ENCODE data around the gene ORM2. TPM values are rescaled to one million over a fixed set of nuclear protein-coding genes. Genes with fewer than 3 reads are reported as not detected.

The ORM2 gene
- total RNA-seq, 2 experiments from 2014 or later, result not detected

GRCh38 chr9:114334490-114334889, 4.8 kb downstream of the ORM2 start:
- Mint-ChIP-seq H3K4me1 (peaks cover 10% of the 10 kb centered on the region), H3K36me3 (ENCODE audit: low read depth) (peaks cover 47% of the 10 kb centered on the region), H3K9me3 (peaks cover 2% of the 10 kb centered on the region), H3K27ac (no peak overlapping the region), H3K27me3 (no peaks in the 10 kb centered on the region), H3K4me3 (no peak overlapping the region)
- DNase-seq, result no peak
- ChIA-PET POLR2A (no interaction called here), CTCF (no interaction called here)

GRCh38 chr9:114335745-114336144, 6.1 kb downstream of the ORM2 start:
- Mint-ChIP-seq H3K4me1 (peaks cover 17% of the 10 kb centered on the region), H3K36me3 (ENCODE audit: low read depth) (peaks cover 58% of the 10 kb centered on the region), H3K27me3 (no peaks in the 10 kb centered on the region), H3K27ac (no peak overlapping the region), H3K4me3 (no peak overlapping the region), H3K9me3 (peaks cover 2% of the 10 kb centered on the region)
- ChIA-PET POLR2A (no interaction called here), CTCF (interaction anchor here (1.2 kb wide), 1 partner anchor 225 kb away, joined by 3 read pairs; no protein-coding TSS in a partner anchor)
- no peak for DNase-seq

GRCh38 chr9:114336157-114336556, 6.5 kb downstream of the ORM2 start:
- Mint-ChIP-seq H3K9me3 (peaks cover 2% of the 10 kb centered on the region), H3K36me3 (ENCODE audit: low read depth) (peaks cover 61% of the 10 kb centered on the region), H3K27me3 (no peaks in the 10 kb centered on the region), H3K4me3 (no peak overlapping the region), H3K27ac (no peak overlapping the region), H3K4me1 (peaks cover 17% of the 10 kb centered on the region)
- POLR2A ChIA-PET, result no interaction called here
- no peak for DNase-seq
- CTCF ChIA-PET, result interaction anchor here (0.9 to 1.2 kb wide), 3 partner anchors 43 to 224 kb away, joined by 3 read pairs; no protein-coding TSS in a partner anchor

GRCh38 chr9:114336699-114337395, 7.2 kb downstream of the ORM2 start:
- ChIA-PET CTCF (interaction anchor here (0.9 to 1.2 kb wide), 3 partner anchors 43 to 224 kb away, joined by 3 read pairs; no protein-coding TSS in a partner anchor), POLR2A (no interaction called here)
- DNase-seq, result no peak
- Mint-ChIP-seq H3K27ac (no peak overlapping the region), H3K36me3 (ENCODE audit: low read depth) (peaks cover 68% of the 10 kb centered on the region), H3K4me3 (no peak overlapping the region), H3K4me1 (peaks cover 20% of the 10 kb centered on the region), H3K9me3 (peaks cover 2% of the 10 kb centered on the region), H3K27me3 (no peaks in the 10 kb centered on the region)

GRCh38 chr9:114338187-114338586, 8.5 kb downstream of the ORM2 start:
- Mint-ChIP-seq H3K27me3 (no peaks in the 10 kb centered on the region), H3K27ac (no peak overlapping the region), H3K36me3 (ENCODE audit: low read depth) (peaks cover 79% of the 10 kb centered on the region), H3K9me3 (peaks cover 2% of the 10 kb centered on the region), H3K4me1 (peaks cover 22% of the 10 kb centered on the region), H3K4me3 (no peak overlapping the region)
- ChIA-PET CTCF (interaction anchor here (0.6 to 3.0 kb wide), 5 partner anchors 14 to 116 kb away, joined by 3 to 9 read pairs (median 4); partner anchors contain the start of gene AKNA), POLR2A (no interaction called here)
- no peak for DNase-seq

GRCh38 chr9:114339130-114339908, 9.7 kb downstream of the ORM2 start:
- Mint-ChIP-seq H3K27ac (no peak overlapping the region), H3K4me1 (peaks cover 26% of the 10 kb centered on the region), H3K27me3 (no peaks in the 10 kb centered on the region), H3K4me3 (no peak overlapping the region), H3K36me3 (ENCODE audit: low read depth) (peaks cover 89% of the 10 kb centered on the region), H3K9me3 (peaks cover 2% of the 10 kb centered on the region)
- ChIA-PET POLR2A (no interaction called here), CTCF (interaction anchor here (0.7 to 3.0 kb wide), 11 partner anchors 11 to 66 kb away, joined by 3 to 9 read pairs (median 4); partner anchors contain the start of gene AKNA)
- DNase-seq, result peak; percentile 42

GRCh38 chr9:114341152-114341830, 11.6 kb downstream of the ORM2 start:
- H3K36me3 Mint-ChIP-seq (ENCODE audit: low read depth), result peaks cover 90% of the 10 kb centered on the region
- ChIA-PET POLR2A (interaction anchor here (1.1 kb wide), 1 partner anchor 14 kb away, joined by 4 read pairs; no protein-coding TSS in a partner anchor), CTCF (interaction anchor here (1.0 to 3.0 kb wide), 2 partner anchors 24 to 46 kb away, joined by 4 to 9 read pairs; partner anchors contain the start of gene AKNA)
- no peaks in the 10 kb centered on the region for H3K27me3 Mint-ChIP-seq
- H3K27ac Mint-ChIP-seq, result no peak overlapping the region
- H3K4me1 Mint-ChIP-seq, result peaks cover 28% of the 10 kb centered on the region
- no peaks in the 10 kb centered on the region for H3K9me3 Mint-ChIP-seq
- no peak overlapping the region for H3K4me3 Mint-ChIP-seq
- DNase-seq, result no peak

GRCh38 chr9:114341991-114342390, 12.3 kb downstream of the ORM2 start:
- no peak for DNase-seq
- CTCF ChIA-PET, result interaction anchor here (1.0 kb wide), 1 partner anchor 24 kb away, joined by 4 read pairs; no protein-coding TSS in a partner anchor
- no peak overlapping the region for H3K27ac Mint-ChIP-seq
- H3K4me1 Mint-ChIP-seq, result peaks cover 28% of the 10 kb centered on the region
- H3K27me3 Mint-ChIP-seq, result no peaks in the 10 kb centered on the region
- POLR2A ChIA-PET, result interaction anchor here (1.1 kb wide), 1 partner anchor 13 kb away, joined by 4 read pairs; no protein-coding TSS in a partner anchor
- no peaks in the 10 kb centered on the region for H3K9me3 Mint-ChIP-seq
- H3K4me3 Mint-ChIP-seq, result no peak overlapping the region
- peaks cover 90% of the 10 kb centered on the region for H3K36me3 Mint-ChIP-seq (ENCODE audit: low read depth)

- no peak for DNase-seq
- Mint-ChIP-seq H3K4me1 (peaks cover 28% of the 10 kb centered on the region), H3K27me3 (no peaks in the 10 kb centered on the region)
These were observed 13.2 kb downstream of the ORM2 start for GRCh38 chr9:114342755-114343440.

GRCh38 chr9:114343471-114344187, 14.0 kb downstream of the ORM2 start:
- DNase-seq, result no peak
- peaks cover 88% of the 10 kb centered on the region for H3K36me3 Mint-ChIP-seq (ENCODE audit: low read depth)
- H3K27ac Mint-ChIP-seq, result no peak overlapping the region
- peaks cover 32% of the 10 kb centered on the region for H3K4me1 Mint-ChIP-seq
- POLR2A ChIA-PET, result no interaction called here
- no peaks in the 10 kb centered on the region for H3K27me3 Mint-ChIP-seq
- CTCF ChIA-PET, result no interaction called here
- no peak overlapping the region for H3K4me3 Mint-ChIP-seq
- H3K9me3 Mint-ChIP-seq, result no peaks in the 10 kb centered on the region

More at GRCh38 chr9:114342755-114343440, 13.2 kb downstream of the ORM2 start:
- no peaks in the 10 kb centered on the region for H3K9me3 Mint-ChIP-seq
- CTCF ChIA-PET, result no interaction called here
- H3K27ac Mint-ChIP-seq, result peak overlapping the region; percentile 54
- no peak overlapping the region for H3K4me3 Mint-ChIP-seq
- H3K36me3 Mint-ChIP-seq (ENCODE audit: low read depth), result peaks cover 87% of the 10 kb centered on the region
- POLR2A ChIA-PET, result no interaction called here

- peaks cover 34% of the 10 kb centered on the region for H3K4me1 Mint-ChIP-seq
- no peaks in the 10 kb centered on the region for H3K9me3 Mint-ChIP-seq
- no peak for DNase-seq
- ChIA-PET POLR2A (no interaction called here), CTCF (interaction anchor here (0.6 kb wide), 1 partner anchor 24 kb away, joined by 4 read pairs; no protein-coding TSS in a partner anchor)
- no peak overlapping the region for H3K4me3 Mint-ChIP-seq
- H3K27me3 Mint-ChIP-seq, result no peaks in the 10 kb centered on the region
- no peak overlapping the region for H3K27ac Mint-ChIP-seq
- H3K36me3 Mint-ChIP-seq (ENCODE audit: low read depth), result peaks cover 89% of the 10 kb centered on the region
These were observed 14.5 kb downstream of the ORM2 start for GRCh38 chr9:114344188-114344566.

Data from activated CD4-positive, alpha-beta T cell treated with anti-CD3 and anti-CD28 coated beads, Interleukin-2, amount 10 ng/mL, durations not matched to agents 7 days and 5 days (primary cell).